Mucosa of stomach (tissue), 1 donor: ENCODE data around the gene TASP1.
"Not testable (repeated sequence)": the region's sequence is repeated elsewhere in the genome, so short reads cannot be mapped to it uniquely, and the experiment has no call there.

Experiments
- H3K27me3 ChIP-seq: one replicate; pipeline ENCODE4 v1.7.0; 2013; ENCODE audit warnings: mild to moderate bottlenecking, low read length; ENCODE audit not compliant: control insufficient read depth, insufficient read depth
- H3K36me3 ChIP-seq: one replicate; pipeline ENCODE4 v1.7.0; 2013; ENCODE audit warnings: low read length; ENCODE audit not compliant: control insufficient read depth, insufficient read depth
- H3K4me1 ChIP-seq: one replicate; pipeline ENCODE4 v1.7.0; 2013; ENCODE audit warnings: mild to moderate bottlenecking, low read length; ENCODE audit not compliant: control insufficient read depth, insufficient read depth
- H3K4me3 ChIP-seq: one replicate; pipeline ENCODE4 v1.7.0; 2013; ENCODE audit warnings: low read length
- H3K9ac ChIP-seq: one replicate; pipeline ENCODE4 v1.7.0; 2013; ENCODE audit warnings: mild to moderate bottlenecking, low read length, moderate library complexity
- H3K9me3 ChIP-seq: one replicate; pipeline ENCODE4 v1.7.0; 2013; ENCODE audit warnings: mild to moderate bottlenecking, low read length, moderate library complexity; ENCODE audit not compliant: control insufficient read depth
- donor health status: Pancreatic carcinoma.

The TASP1 gene

DNA sequence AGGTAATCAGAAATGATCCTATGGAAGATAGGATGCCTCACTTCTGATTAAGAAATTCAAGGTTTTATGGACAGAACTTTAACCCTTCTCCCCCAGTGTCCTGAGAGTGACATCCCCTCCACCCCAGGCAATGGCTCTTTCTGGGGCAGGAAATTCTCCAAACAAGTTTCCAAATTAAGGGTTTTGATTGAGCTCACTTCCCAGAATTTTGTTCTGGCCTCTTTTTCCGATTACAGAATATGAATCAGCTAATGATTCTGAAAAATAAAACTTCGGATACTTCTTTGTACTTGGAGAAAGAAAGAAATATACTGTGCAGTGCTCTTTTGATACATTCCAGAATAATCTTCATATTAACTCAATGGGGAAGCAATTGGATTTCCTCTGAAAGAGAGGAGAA lies 32.8 kb upstream of the TASP1 start:
- Histone ChIP-seq H3K36me3 (no peaks in the 10 kb centered on the region), H3K9me3 (no peaks in the 10 kb centered on the region), H3K9ac (no peak overlapping the region), H3K4me3 (no peak overlapping the region), H3K27me3 (no peaks in the 10 kb centered on the region), H3K4me1 (no peaks in the 10 kb centered on the region)

DNA sequence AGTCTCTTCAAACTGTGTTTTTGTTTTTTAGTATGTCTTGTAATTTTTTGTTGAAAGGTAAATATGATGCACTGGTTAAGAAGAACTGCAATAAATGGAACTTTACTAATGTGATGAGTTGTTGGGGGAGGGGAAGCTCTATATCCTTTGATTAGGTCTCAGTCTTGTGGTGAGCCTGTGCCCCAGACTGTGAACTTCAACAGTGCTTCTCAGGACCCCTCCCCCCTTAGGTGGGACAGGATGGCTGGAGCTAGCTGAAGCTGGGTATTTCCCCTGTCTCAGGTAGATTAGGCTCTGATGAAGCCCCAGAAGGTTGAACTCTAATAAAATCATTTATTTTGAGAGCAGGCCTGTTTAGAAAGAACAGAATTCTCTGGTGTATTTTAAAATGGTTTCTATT lies 31.4 kb upstream of the TASP1 start:
- no peaks in the 10 kb centered on the region for H3K27me3 ChIP-seq
- H3K9ac ChIP-seq, result no peak overlapping the region
- no peaks in the 10 kb centered on the region for H3K9me3 ChIP-seq
- no peaks in the 10 kb centered on the region for H3K36me3 ChIP-seq
- H3K4me3 ChIP-seq, result no peak overlapping the region
- no peaks in the 10 kb centered on the region for H3K4me1 ChIP-seq

DNA sequence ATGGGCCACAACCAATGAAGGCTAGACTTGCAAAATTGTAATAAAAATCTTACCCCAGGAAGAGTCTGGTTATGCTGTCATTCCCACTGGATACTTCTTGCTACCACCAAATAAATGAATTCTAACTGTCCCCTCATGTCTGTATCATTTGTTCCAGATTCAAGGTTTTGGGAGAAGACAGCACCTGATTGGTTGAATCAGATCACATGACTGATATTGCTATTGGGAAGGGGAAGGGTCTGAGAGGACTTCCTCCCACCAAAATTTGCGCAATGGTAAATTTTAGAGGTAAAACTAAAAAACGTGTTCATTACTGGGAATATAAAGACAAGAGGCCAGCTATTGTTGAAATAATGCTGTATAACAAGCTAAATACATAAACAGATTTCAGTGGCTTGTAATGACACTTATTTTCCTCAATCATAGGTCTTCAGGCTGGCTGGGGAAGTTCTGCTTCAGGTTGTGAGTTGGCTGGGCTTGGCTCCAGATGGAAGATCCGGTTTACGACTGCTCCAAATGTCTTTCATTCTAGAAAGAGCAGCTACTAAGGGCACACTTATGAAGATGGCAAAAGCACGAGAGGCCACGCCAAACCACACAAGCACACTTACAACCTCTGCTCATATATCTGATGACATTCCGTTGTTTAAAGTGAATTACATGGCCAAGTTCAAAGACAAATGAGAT lies 27.1 kb upstream of the TASP1 start:
- Histone ChIP-seq H3K9me3 (no peaks in the 10 kb centered on the region), H3K4me1 (no peaks in the 10 kb centered on the region), H3K27me3 (no peaks in the 10 kb centered on the region), H3K4me3 (no peak overlapping the region), H3K9ac (no peak overlapping the region), H3K36me3 (no peaks in the 10 kb centered on the region)

GRCh38 chr20:13661070-13661685 lies 22.4 kb upstream of the TASP1 start:
- Histone ChIP-seq H3K36me3 (no peaks in the 10 kb centered on the region), H3K4me3 (no peak overlapping the region), H3K4me1 (no peaks in the 10 kb centered on the region), H3K9me3 (no peaks in the 10 kb centered on the region), H3K27me3 (no peaks in the 10 kb centered on the region), H3K9ac (no peak overlapping the region)

DNA sequence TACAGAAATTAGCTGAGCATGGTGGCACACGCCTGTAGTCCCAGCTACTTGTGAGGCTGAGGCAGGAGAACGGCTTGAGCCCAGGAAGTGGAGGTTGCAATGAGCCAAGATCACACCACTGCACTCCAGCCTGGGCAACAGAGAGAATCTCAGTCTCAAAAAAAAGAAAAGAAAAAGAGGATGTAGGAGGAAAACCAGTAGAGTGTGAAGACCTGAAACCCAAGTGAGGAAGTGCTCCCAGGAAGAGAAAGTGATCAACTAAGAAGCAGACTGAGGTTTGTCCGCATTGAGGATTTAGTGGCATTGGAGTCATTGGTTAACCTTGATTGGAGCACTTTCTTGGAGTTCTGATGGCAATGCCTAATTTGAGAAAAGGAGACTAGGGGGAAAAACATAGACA lies 20.6 kb upstream of the TASP1 start:
- H3K36me3 ChIP-seq, result no peaks in the 10 kb centered on the region
- no peaks in the 10 kb centered on the region for H3K27me3 ChIP-seq
- H3K4me1 ChIP-seq, result no peaks in the 10 kb centered on the region
- H3K4me3 ChIP-seq, result no peak overlapping the region
- no peaks in the 10 kb centered on the region for H3K9me3 ChIP-seq
- H3K9ac ChIP-seq, result no peak overlapping the region

GRCh38 chr20:13658060-13658459 lies 19.3 kb upstream of the TASP1 start:
- H3K4me1 ChIP-seq, H3K9me3 ChIP-seq, H3K27me3 ChIP-seq, H3K4me3 ChIP-seq, H3K36me3 ChIP-seq, H3K9ac ChIP-seq: not testable (repeated sequence)

- H3K9ac ChIP-seq, result no peak overlapping the region
- H3K27me3 ChIP-seq, result no peaks in the 10 kb centered on the region
- no peaks in the 10 kb centered on the region for H3K4me1 ChIP-seq
- H3K9me3 ChIP-seq, result no peaks in the 10 kb centered on the region
- H3K36me3 ChIP-seq, result no peaks in the 10 kb centered on the region
- H3K4me3 ChIP-seq, result no peak overlapping the region
Observed at GRCh38 chr20:13656721-13657368, 18.1 kb upstream of the TASP1 start.

DNA sequence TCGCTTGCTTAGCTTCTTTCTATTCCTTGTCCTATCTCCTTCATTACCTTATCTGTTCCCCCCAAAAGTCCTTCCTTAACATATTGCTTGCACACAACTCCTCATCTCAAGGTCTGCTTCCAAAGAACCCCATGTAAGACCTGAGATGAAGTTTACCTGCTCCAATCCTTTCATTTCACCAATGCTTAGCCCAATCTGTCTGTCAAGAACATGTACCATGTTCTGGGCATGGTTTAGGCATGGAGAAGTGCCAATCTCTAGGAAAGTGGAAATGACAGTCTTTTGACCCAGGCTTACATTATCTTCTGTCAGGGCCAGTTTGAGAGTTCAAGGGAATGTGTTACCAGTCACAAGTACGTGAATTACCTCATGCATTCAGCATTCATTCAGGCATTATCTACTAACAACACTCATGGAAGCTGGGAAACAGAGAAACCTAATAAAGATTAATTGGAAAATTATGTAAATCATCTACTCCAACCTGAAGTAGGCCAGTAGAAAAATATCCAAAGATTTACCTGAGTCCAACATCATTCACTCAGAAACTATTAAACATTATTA lies 15.8 kb upstream of the TASP1 start:
- H3K9me3 ChIP-seq, result no peaks in the 10 kb centered on the region
- H3K27me3 ChIP-seq, result no peaks in the 10 kb centered on the region
- no peaks in the 10 kb centered on the region for H3K36me3 ChIP-seq
- no peak overlapping the region for H3K4me3 ChIP-seq
- no peak overlapping the region for H3K9ac ChIP-seq
- no peaks in the 10 kb centered on the region for H3K4me1 ChIP-seq

GRCh38 chr20:13650474-13650873 lies 11.7 kb upstream of the TASP1 start:
- H3K9me3 ChIP-seq, result no peaks in the 10 kb centered on the region
- H3K9ac ChIP-seq, result no peak overlapping the region

GRCh38 chr20:13648291-13649228 lies 9.8 kb upstream of the TASP1 start:
- Histone ChIP-seq H3K4me3 (no peak overlapping the region), H3K27me3 (no peaks in the 10 kb centered on the region), H3K9me3 (no peaks in the 10 kb centered on the region), H3K9ac (no peak overlapping the region), H3K4me1 (no peaks in the 10 kb centered on the region), H3K36me3 (no peaks in the 10 kb centered on the region)

More at GRCh38 chr20:13650474-13650873, 11.7 kb upstream of the TASP1 start:
- Histone ChIP-seq H3K4me3 (no peak overlapping the region), H3K27me3 (no peaks in the 10 kb centered on the region), H3K4me1 (no peaks in the 10 kb centered on the region), H3K36me3 (no peaks in the 10 kb centered on the region)

- H3K27me3 ChIP-seq, result no peaks in the 10 kb centered on the region
- H3K4me1 ChIP-seq, result no peaks in the 10 kb centered on the region
- no peak overlapping the region for H3K4me3 ChIP-seq
- no peaks in the 10 kb centered on the region for H3K36me3 ChIP-seq
- no peaks in the 10 kb centered on the region for H3K9me3 ChIP-seq
- H3K9ac ChIP-seq, result no peak overlapping the region
Observed at GRCh38 chr20:13644010-13644409, 5.3 kb upstream of the TASP1 start.
